Endothelial cell of umbilical vein (primary cell): Measurements from ENCODE around the gene NRXN3. TPM values are rescaled to one million over a fixed set of nuclear protein-coding genes. Genes with fewer than 3 reads are reported as not detected.

Source experiments
- BruUV-seq: library from RNA; stranded (reverse); fragments of 400-500 nt; replicated peaks from 2 replicates; lab custom pipeline; 2021; lab: Mats Ljungman, UMichigan
- CTCF ChIA-PET: fragments of 300-600, 350-600 bp; sonication (Branson Sonifier 250); formaldehyde crosslinking; loops from one replicate; lab custom pipeline; 2021; ENCODE audit warnings: antibody characterized with exemption, inconsistent platforms; lab: Charles Lee
- POLR2A ChIA-PET: fragments of 300-600, 350-600 bp; sonication (Branson Sonifier 250); formaldehyde crosslinking; loops from one replicate; lab custom pipeline; 2021; ENCODE audit warnings: antibody characterized with exemption, inconsistent platforms; lab: Charles Lee
- DNase-seq: peaks from one replicate; pipeline ENCODE4 v3.0.0-alpha.2; 2011; ENCODE audit warnings: low read depth, low spot score
- FAIRE-seq: peaks from 2 replicates; lab custom pipeline; 2011; peaks lifted over from hg19 to GRCh38; lab: Jason Lieb, UNC
- H2AFZ ChIP-seq: 2 replicates; pipeline ENCODE4 v1.6.0; 2012; ENCODE audit warnings: low read depth, low read length, control low read depth, inconsistent platforms
- H3K27ac ChIP-seq: 2 replicates; pipeline ENCODE4 v1.5.1; 2011; ENCODE audit warnings: low read depth, mild to moderate bottlenecking, control low read depth, low read length, moderate library complexity; ENCODE audit not compliant: insufficient read depth
- H3K27me3 ChIP-seq, 2 experiments: 2 replicates each; pipeline versions ENCODE4 v1.6.0 to v1.6.1; 2011; ENCODE audit warnings: low read length in 2 of 2, mixed read lengths in 1 of 2; ENCODE audit not compliant: control insufficient read depth in 2 of 2, insufficient read depth in 2 of 2
- H3K36me3 ChIP-seq, 2 experiments: 2 replicates in 1 of 2; 3 replicates in 1 of 2; pipeline ENCODE4 v1.5.1; 2011; ENCODE audit warnings: low read length in 2 of 2, mild to moderate bottlenecking in 1 of 2, moderate library complexity in 1 of 2; ENCODE audit not compliant: control insufficient read depth in 2 of 2, insufficient read depth in 2 of 2; ENCODE audit errors: extremely low read depth in 1 of 2
- H3K4me1 ChIP-seq: 3 replicates; pipeline ENCODE4 v1.5.1; 2011; ENCODE audit warnings: mild to moderate bottlenecking, low read length; ENCODE audit not compliant: control insufficient read depth, insufficient read depth; ENCODE audit errors: extremely low read depth
- H3K4me2 ChIP-seq: 2 replicates; pipeline ENCODE4 v1.6.1; 2011; ENCODE audit warnings: low read length, control low read depth, mixed read lengths; ENCODE audit not compliant: insufficient read depth
- H3K4me3 ChIP-seq, 3 experiments: fragments of 200-600 bp in 1 of 3; sonication (generic), shearing (Covaris generic) in 1 of 3; replicated peaks in 1 of 3; 2 replicates each; pipeline ENCODE4 v1.5.1; 2011 to 2016; ENCODE audit warnings: control low read depth in 3 of 3, low read length in 3 of 3, mild to moderate bottlenecking in 2 of 3, inconsistent platforms in 1 of 3, low read depth in 1 of 3, moderate library complexity in 1 of 3; ENCODE audit not compliant: insufficient read depth in 1 of 3
- H3K79me2 ChIP-seq: 2 replicates; pipeline ENCODE4 v1.6.0; 2012; ENCODE audit warnings: low read length, inconsistent platforms; ENCODE audit not compliant: control insufficient read depth, insufficient read depth
- H3K9ac ChIP-seq: replicated peaks from 2 replicates; pipeline ENCODE3; 2011; ENCODE audit warnings: low read length, control low read depth; ENCODE audit not compliant: insufficient read depth; ENCODE audit errors: extremely low read depth
- H3K9me1 ChIP-seq: replicated peaks from 3 replicates; pipeline ENCODE4 v1.6.0; 2011; ENCODE audit warnings: mild to moderate bottlenecking, low read length; ENCODE audit not compliant: control insufficient read depth, insufficient read depth; ENCODE audit errors: extremely low read depth
- H3K9me3 ChIP-seq: replicated peaks from 2 replicates; pipeline ENCODE4 v1.5.1; 2012; ENCODE audit warnings: low read length, inconsistent platforms; ENCODE audit not compliant: control insufficient read depth, insufficient read depth
- H4K20me1 ChIP-seq: replicated peaks from 2 replicates; pipeline ENCODE3; 2011; ENCODE audit warnings: mild to moderate bottlenecking, low read length; ENCODE audit not compliant: control insufficient read depth, insufficient read depth; ENCODE audit errors: extremely low read depth
- CTCF ChIP-seq, 2 donors: IDR thresholded peaks; 1 replicate in 1 of 2; 2 replicates in 1 of 2; pipeline ENCODE4 v1.5.1; 2011; ENCODE audit warnings: low read length in 2 of 2, mild to moderate bottlenecking in 2 of 2, moderate library complexity in 2 of 2, control low read depth in 1 of 2, inconsistent platforms in 1 of 2, low read depth in 1 of 2; ENCODE audit not compliant: insufficient read depth in 1 of 2; ENCODE audit errors: extremely low read depth in 1 of 2
- EZH2 ChIP-seq: IDR thresholded peaks from 2 replicates; pipeline ENCODE4 v1.6.1; 2012; ENCODE audit warnings: borderline replicate concordance, low read depth, mild to moderate bottlenecking, moderate library complexity, low read length, inconsistent platforms; ENCODE audit not compliant: severe bottlenecking
- FOS ChIP-seq: IDR thresholded peaks from 2 replicates; pipeline ENCODE4 v1.6.1; 2011; ENCODE audit warnings: mild to moderate bottlenecking, low read length, moderate library complexity, borderline replicate concordance; ENCODE audit not compliant: insufficient read depth
- GATA2 ChIP-seq: IDR thresholded peaks from 2 replicates; pipeline ENCODE4 v1.7.0; 2011; ENCODE audit warnings: low read depth, mild to moderate bottlenecking, moderate library complexity, mixed read lengths, low read length; ENCODE audit not compliant: insufficient read length, insufficient read depth
- JUN ChIP-seq: IDR thresholded peaks from 2 replicates; pipeline ENCODE4 v1.6.1; 2011; ENCODE audit warnings: borderline replicate concordance, low read depth; ENCODE audit not compliant: insufficient read length, insufficient read depth
- MAX ChIP-seq: IDR thresholded peaks from 2 replicates; pipeline ENCODE4 v1.6.1; 2011; ENCODE audit not compliant: insufficient read depth, insufficient read length
- MYC ChIP-seq: IDR thresholded peaks from one replicate; pipeline ENCODE4 v1.6.1; 2011; ENCODE audit warnings: mild to moderate bottlenecking, low read depth, low read length
- POLR2A ChIP-seq: IDR thresholded peaks from 2 replicates; pipeline ENCODE4 v1.6.1; 2012; ENCODE audit warnings: low read depth, mild to moderate bottlenecking, control low read depth, low read length
- POLR2AphosphoS5 ChIP-seq: IDR thresholded peaks from 2 replicates; pipeline ENCODE4 v1.6.1; 2012; ENCODE audit warnings: low read depth, mild to moderate bottlenecking, control low read depth, low read length, moderate library complexity; ENCODE audit not compliant: insufficient read depth
- dilution Hi-C: fragments of 300-500 bp; cut with MboI; formaldehyde crosslinking; loops from one replicate; pipeline ENCODE4 v1.15.0; 2019; ENCODE audit warnings: low sequenced_read_pairs; ENCODE audit not compliant: extremely low pct_ligation_motif_present
- intact Hi-C: fragments of 100-400 bp; cut with micrococcal nuclease; formaldehyde crosslinking; loops from one replicate; pipeline ENCODE4 v1.10.0; 2022
- polyA plus RNA-seq, 4 experiments: library from polyadenylated mRNA; depleted of rRNA in 3 of 4; stranded (reverse) in 3 of 4; unstranded in 1 of 4; fragments of >200 nt; gene quantifications; 2 replicates each; pipeline versions ENCODE4 v1.2.1 to v1.2.3, GENCODE V29; 2011 to 2012; ENCODE audit warnings: missing spikeins in 1 of 4
- total RNA-seq: library from RNA; stranded (reverse); gene quantifications from 2 replicates; pipeline ENCODE4 v1.2.3, GENCODE V29; 2021

NRXN3 gene
- total and polyA plus RNA-seq, 2 donors (not counting 3 experiments of a cell fraction or from before 2014, with no cell fraction given) = 0.72 to 4.2 TPM

GRCh38 chr14:79199217-79199616, 1029.0 kb downstream of the NRXN3 start:
- Histone ChIP-seq H3K4me2 (no peak overlapping the region), H2AFZ (no peak overlapping the region), H3K27ac (no peak overlapping the region), H3K9ac (no peak overlapping the region), H3K9me3 (no peaks in the 10 kb centered on the region), H3K4me3 (no peak overlapping the region), H3K36me3 (no peaks in the 10 kb centered on the region), H3K9me1 (no peaks in the 10 kb centered on the region), H4K20me1 (no peaks in the 10 kb centered on the region), H3K79me2 (no peaks in the 10 kb centered on the region), H3K27me3 (no peaks in the 10 kb centered on the region), H3K4me1 (no peaks in the 10 kb centered on the region)
- no TSS peak for BruUV-seq
- ChIA-PET POLR2A (interaction anchor here (0.6 kb wide), 1 partner anchor 592 kb away, joined by 3 read pairs; no protein-coding TSS in a partner anchor), CTCF (no interaction called here)
- dilution Hi-C loops (no loop called here), intact Hi-C loops (no loop called here)
- DNase-seq (no peak), FAIRE-seq (no peak)
- TF ChIP-seq GATA2 = no peak
- no peak for TF ChIP-seq CTCF (IDR thresholded peaks at IDR 0.05; ENCODE audit: extremely low read depth in 1 of 2, insufficient read depth in 1 of 2, low read depth in 1 of 2, low read length in 2 of 2)
- TF ChIP-seq MAX = no peak
- TF ChIP-seq FOS = no peak
- TF ChIP-seq POLR2A = no peak
- TF ChIP-seq EZH2 = no peak
- no peak for TF ChIP-seq MYC
- TF ChIP-seq POLR2AphosphoS5 = no peak
- no peak for TF ChIP-seq JUN
